Stomach (tissue), 9 donors: ENCODE results near the gene CCDC157. TPM values are rescaled to one million over a fixed set of nuclear protein-coding genes. Genes with fewer than 3 reads are reported as not detected.
"Not testable (repeated sequence)": the region's sequence is repeated elsewhere in the genome, so short reads cannot be mapped to it uniquely, and the experiment has no call there.

Experiments used
- DNase-seq, 2 donors: peaks; one replicate each; pipeline versions ENCODE4 v3.0.0 to v3.0.0-alpha.2; 2013 to 2019
- H3K27ac ChIP-seq, 5 donors: fragments of 200-600 bp in 4 of 5; sonication (generic) in 4 of 5; one replicate each; pipeline ENCODE4 v1.5.1; 2013 to 2019; ENCODE audit warnings: mild to moderate bottlenecking in 1 of 5, moderate library complexity in 1 of 5
- H3K27me3 ChIP-seq, 3 donors: fragments of 200-600 bp; sonication (generic); one replicate each; pipeline ENCODE4 v1.5.1; 2017 to 2019; ENCODE audit warnings: mixed run types in 1 of 3
- H3K36me3 ChIP-seq, 4 donors: fragments of 200-600 bp; sonication (generic); 1 replicate in 3 of 4; 2 replicates in 1 of 4; pipeline ENCODE4 v1.5.1; 2016 to 2019
- H3K4me1 ChIP-seq, 4 donors: fragments of 200-600 bp; sonication (generic); one replicate each; pipeline ENCODE4 v1.5.1; 2016 to 2019
- H3K4me3 ChIP-seq, 4 donors: fragments of 200-600 bp; sonication (generic) in 3 of 4; one replicate each; pipeline ENCODE4 v1.5.1; 2016 to 2019; ENCODE audit warnings: mild to moderate bottlenecking in 1 of 4
- H3K9me3 ChIP-seq, 4 donors: fragments of 200-600 bp; sonication (generic); one replicate each; pipeline ENCODE4 v1.5.1; 2016 to 2019
- EP300 ChIP-seq: sonication (generic); formaldehyde crosslinking; IDR thresholded peaks from one replicate; pipeline ENCODE4 v1.6.1; 2017; ENCODE audit warnings: antibody characterized with exemption
- POLR2A ChIP-seq, 4 donors: fragments of 450-650 bp; IDR thresholded peaks; one replicate each; pipeline ENCODE4 v1.6.1; 2016; ENCODE audit warnings: antibody characterized with exemption in 4 of 4, control low read depth in 2 of 4, mild to moderate bottlenecking in 1 of 4, moderate library complexity in 1 of 4
- POLR2AphosphoS5 ChIP-seq, 3 donors: sonication (generic); formaldehyde crosslinking; IDR thresholded peaks; one replicate each; pipeline ENCODE4 v1.6.1; 2016; ENCODE audit warnings: antibody characterized with exemption in 3 of 3
- WGBS, 5 donors: extraction: QIAGEN DNeasy Blood & Tissue Kit in 3 of 5; methylation state at CpG; one replicate each; pipeline versions ENCODE4 v1.1.5 to v1.1.7; 2013 to 2018; 5-methylcytosine and 5-hydroxymethylcytosine counted together
- intact Hi-C: fragments of 100-400 bp; cut with DNase I; formaldehyde crosslinking; loops from one replicate; pipeline ENCODE4 v1.15.1; 2023; ENCODE audit warnings: low total_unique reads
- polyA plus RNA-seq, 3 donors: library from polyadenylated mRNA; stranded (reverse); fragments of 200-250 nt; gene quantifications; one replicate each; pipeline ENCODE4 v1.2.3, GENCODE V29; 2013
- total RNA-seq, 5 donors: library from RNA; depleted of rRNA; stranded (reverse); fragments of >200 nt; gene quantifications; one replicate each; pipeline versions ENCODE4 v1.1.0 to v1.2.3, GENCODE V29; 2014 to 2016
- TF ChIP-seq, protein P1 (sequence below), 7 experiments: fragments of 450-650 bp in 4 of 7; fragments of 200-600 bp in 3 of 7; sonication (generic) in 3 of 7; IDR thresholded peaks; one replicate each; pipeline ENCODE4 v1.5.1; 2016 to 2019; ENCODE audit warnings: antibody characterized with exemption in 7 of 7, control low read depth in 2 of 7, mild to moderate bottlenecking in 1 of 7
- donor health status: healthy with polysubstance abuse.
- donor health status: Bipolar disorder and iron deficiency.
- donor health status: healthy.

The CCDC157 gene
- total and polyA plus RNA-seq, 8 donors, result 0.73 to 9.0 (median 2.2) TPM; not detected in 1

DNA sequence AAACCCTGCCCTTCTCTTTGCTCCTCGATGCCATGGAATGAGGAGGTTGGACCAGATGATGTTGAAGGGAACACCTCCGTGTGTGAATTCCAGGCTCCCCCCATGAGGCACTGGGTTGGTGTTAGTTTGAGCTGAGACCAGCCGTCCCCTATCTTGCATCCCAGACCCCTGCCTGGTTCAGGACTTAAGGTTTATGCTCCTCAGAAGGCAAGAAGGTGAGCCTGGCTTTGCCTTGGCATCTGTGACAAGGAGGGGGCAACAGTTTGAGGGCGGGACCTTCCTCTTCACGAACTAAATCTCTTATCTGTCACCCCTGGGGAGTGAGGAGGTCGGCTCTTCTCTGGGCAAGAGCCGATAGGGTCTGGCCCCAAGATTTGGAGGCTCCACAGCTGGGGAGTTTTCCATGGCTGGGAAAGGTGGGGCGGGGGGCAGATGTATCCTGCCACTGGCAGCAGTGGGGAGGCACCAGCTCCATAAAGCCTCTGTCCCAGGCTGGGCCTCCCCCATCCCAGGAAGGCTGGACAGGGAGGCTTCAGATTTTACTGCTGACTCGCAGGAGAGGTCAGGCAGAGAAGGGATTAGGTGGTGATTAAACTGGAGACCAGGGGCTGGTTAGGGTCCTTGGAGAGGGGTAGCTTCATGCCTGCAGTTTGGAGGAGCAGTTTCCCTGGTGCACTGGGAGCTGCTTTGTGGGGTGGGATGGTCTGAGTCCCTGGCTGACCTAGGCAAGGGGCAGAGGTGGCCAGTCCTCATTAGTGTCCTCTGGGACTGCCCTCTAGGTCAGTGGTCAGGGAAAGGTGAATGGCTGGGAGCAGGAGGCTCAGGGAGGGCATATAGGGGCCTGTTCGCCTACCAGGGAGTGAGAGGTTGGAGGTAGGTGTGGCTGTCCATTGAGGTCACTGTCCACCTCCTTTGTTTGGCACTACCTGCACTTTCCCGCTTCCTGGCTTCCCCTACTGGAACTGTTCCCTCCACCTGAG lies 41.1 kb downstream of the CCDC157 start:
- WGBS, 5 donors, result 16 to 24% (median 20%) methylated on average over 11 of the region's 11 CpGs
- peak overlapping the region; percentile 69 to 78 (median 76) for H3K4me3 ChIP-seq

DNA sequence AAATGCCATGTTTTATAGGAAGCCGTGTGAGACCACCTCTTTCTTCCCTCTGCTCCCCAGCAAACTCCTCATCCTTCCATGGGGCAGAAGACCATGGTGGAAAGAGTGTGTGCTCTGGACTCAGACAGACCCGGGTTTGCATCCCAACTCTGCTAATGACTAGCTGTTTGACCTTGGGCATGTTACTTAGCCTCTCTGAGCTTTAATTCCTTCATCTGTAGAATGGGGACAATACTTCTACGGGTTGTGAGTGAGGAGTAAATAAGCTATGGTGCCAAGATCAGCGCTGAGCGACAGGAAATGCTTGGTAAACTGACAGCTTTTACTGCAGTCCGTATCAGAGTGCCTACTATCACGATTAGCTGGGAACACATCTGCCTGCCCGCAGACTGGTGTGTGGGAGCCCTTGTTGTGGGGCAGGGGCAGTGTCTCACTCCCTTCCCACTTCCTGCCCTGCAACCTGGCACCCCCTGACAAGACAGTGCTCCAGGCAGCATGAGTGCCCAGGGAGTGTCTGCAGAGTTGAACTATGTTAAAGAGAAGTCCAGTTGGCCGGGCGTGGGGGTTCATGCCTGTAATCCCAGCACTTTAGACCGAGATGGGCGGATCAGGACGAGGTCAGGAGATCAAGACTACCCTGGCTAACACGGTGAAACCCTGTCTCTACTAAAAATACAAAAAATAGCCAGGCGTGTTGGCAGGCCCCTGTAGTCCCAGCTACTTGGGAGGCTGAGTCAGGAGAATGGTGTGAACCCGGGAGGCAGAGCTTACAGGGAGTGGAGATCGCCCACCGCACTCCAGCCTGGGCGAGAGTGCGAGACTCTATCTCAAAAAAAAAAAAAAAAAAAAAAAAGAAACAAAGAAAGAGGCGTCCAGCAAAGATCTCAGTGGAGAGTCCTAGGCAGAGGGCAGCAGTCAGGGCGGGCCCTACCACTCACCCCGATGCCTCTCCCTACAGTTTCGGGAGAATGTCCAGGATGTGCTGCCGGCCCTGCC lies 42.2 kb downstream of the CCDC157 start:
- no peak for DNase-seq
- Histone ChIP-seq H3K4me1 (peaks cover 25 to 40% (median 29%) of the 10 kb centered on the region in 4 donors), H3K27ac (peak overlapping the region in 1 of 5 donors; percentile 19), H3K9me3 (no peaks in the 10 kb centered on the region), H3K4me3 (peak overlapping the region in 2 of 4 donors; percentile 77 to 78), H3K27me3 (peaks cover 0 to 29% (median 9%) of the 10 kb centered on the region in 3 donors), H3K36me3 (peaks cover 0 to 13% (median 0%) of the 10 kb centered on the region in 4 donors)
- intact Hi-C loops, result no loop called here
- 56 to 61% (median 58%) methylated on average over 24 to 25 of the region's 25 CpGs for WGBS, 5 donors
- TF ChIP-seq, protein P1, sequence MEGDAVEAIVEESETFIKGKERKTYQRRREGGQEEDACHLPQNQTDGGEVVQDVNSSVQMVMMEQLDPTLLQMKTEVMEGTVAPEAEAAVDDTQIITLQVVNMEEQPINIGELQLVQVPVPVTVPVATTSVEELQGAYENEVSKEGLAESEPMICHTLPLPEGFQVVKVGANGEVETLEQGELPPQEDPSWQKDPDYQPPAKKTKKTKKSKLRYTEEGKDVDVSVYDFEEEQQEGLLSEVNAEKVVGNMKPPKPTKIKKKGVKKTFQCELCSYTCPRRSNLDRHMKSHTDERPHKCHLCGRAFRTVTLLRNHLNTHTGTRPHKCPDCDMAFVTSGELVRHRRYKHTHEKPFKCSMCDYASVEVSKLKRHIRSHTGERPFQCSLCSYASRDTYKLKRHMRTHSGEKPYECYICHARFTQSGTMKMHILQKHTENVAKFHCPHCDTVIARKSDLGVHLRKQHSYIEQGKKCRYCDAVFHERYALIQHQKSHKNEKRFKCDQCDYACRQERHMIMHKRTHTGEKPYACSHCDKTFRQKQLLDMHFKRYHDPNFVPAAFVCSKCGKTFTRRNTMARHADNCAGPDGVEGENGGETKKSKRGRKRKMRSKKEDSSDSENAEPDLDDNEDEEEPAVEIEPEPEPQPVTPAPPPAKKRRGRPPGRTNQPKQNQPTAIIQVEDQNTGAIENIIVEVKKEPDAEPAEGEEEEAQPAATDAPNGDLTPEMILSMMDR (IDR thresholded peaks at IDR 0.05), result no peak

More for the DNA sequence above, 41.1 kb downstream of the CCDC157 start:
- peak overlapping the region in 3 of 5 donors; percentile 69 to 82 (median 80) for H3K27ac ChIP-seq
- H3K9me3 ChIP-seq, result no peaks in the 10 kb centered on the region
- H3K27me3 ChIP-seq, result peaks cover 0 to 29% (median 9%) of the 10 kb centered on the region in 3 donors
- peaks cover 0 to 8% (median 0%) of the 10 kb centered on the region in 4 donors for H3K36me3 ChIP-seq
- peaks cover 27 to 43% (median 35%) of the 10 kb centered on the region in 4 donors for H3K4me1 ChIP-seq
- TF ChIP-seq, protein P1 (IDR thresholded peaks at IDR 0.05), result no peak
- TF ChIP-seq EP300 (no peak), POLR2AphosphoS5 (IDR thresholded peaks at IDR 0.05) (no peak), POLR2A (IDR thresholded peaks at IDR 0.05) (no peak)
- intact Hi-C loops, result no loop called here
- DNase-seq, result peak in 1 of 2 donors; percentile 43

DNA sequence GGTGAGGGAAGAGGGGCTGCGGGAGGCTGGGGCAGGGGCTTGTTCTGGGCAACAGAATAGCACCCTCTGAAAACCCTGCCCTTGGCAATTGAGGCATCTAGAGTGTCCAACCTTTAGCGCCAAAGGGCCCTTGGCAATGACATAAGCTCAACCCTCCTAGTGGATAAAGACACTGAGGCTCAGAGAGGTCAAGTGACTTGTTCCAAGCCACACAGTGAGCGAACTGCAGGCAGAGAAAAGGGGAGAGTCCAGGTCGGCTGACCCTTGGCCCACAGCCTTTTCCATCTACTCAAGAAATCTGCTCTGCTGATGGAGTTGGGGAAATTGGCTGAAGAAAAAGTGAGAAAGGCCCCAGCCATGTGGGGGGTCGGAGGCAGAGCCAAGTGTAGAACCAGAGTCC lies 42.9 kb downstream of the CCDC157 start:
- DNase-seq, result no peak
- Histone ChIP-seq H3K4me1 (peaks cover 25 to 40% (median 29%) of the 10 kb centered on the region in 4 donors), H3K36me3 (peaks cover 0 to 13% (median 0%) of the 10 kb centered on the region in 4 donors), H3K27me3 (peaks cover 0 to 29% (median 9%) of the 10 kb centered on the region in 3 donors), H3K27ac (no peak overlapping the region), H3K9me3 (no peaks in the 10 kb centered on the region), H3K4me3 (no peak overlapping the region)
- no peak for TF ChIP-seq POLR2AphosphoS5 (IDR thresholded peaks at IDR 0.05)
- TF ChIP-seq EP300, result no peak
- no peak for TF ChIP-seq POLR2A (IDR thresholded peaks at IDR 0.05)
- TF ChIP-seq, protein P1 (IDR thresholded peaks at IDR 0.05), result no peak
- intact Hi-C loops, result no loop called here
- 84 to 95% (median 92%) methylated on average over 5 of the region's 5 CpGs for WGBS, 5 donors

DNA sequence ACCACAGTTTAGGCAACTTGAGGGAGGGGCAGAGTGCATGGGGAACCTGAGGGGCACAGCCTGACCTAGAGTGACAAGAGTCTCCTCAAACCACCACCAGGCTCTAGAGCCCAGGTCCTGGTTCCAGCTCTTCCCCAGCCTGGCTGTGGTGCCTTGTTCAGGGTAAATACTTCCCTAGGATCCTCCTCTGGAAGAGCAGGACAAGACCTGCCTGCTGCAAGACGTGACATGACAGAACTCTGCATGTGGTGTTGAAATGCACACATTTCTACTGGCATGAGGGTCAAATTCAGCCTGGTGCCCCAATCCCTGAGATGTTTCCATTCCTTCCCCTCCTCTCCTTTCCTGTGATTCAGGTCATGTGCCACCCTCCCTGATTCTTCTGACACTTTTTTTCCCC lies 43.4 kb downstream of the CCDC157 start:
- intact Hi-C loops, result no loop called here
- 65 to 93% (median 86%) methylated on average over 1 of the region's 1 CpG for WGBS, 5 donors

DNA sequence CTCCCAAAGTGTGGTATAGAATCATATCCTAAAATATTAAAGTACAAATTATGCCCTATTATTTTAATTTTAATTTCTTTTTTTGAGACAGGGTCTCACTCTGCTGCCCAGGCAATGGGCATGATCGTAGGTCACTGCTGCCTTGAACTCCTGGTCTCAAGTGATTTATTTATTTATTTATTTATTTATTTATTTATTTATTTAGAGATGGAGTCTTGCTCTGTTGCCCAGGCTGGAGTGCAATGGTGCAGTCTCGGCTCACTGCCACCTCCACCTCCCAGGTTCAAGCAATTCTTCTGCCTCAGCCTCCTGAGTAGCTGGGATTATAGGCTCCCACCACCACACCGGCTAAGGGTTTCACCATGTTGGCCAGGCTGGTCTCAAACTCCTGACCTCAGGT lies 44.2 kb downstream of the CCDC157 start:
- intact Hi-C loops, DNase-seq: not testable (repeated sequence)
- WGBS, 5 donors, result 94 to 98% (median 96%) methylated on average over 3 of the region's 3 CpGs

More for the DNA sequence above, 43.4 kb downstream of the CCDC157 start:
- DNase-seq, result no peak
- Histone ChIP-seq H3K9me3 (no peaks in the 10 kb centered on the region), H3K4me3 (no peak overlapping the region), H3K36me3 (peaks cover 0 to 13% (median under 1%) of the 10 kb centered on the region in 4 donors), H3K27me3 (peaks cover 0 to 29% (median 9%) of the 10 kb centered on the region in 3 donors), H3K27ac (no peak overlapping the region), H3K4me1 (peaks cover 25 to 40% (median 29%) of the 10 kb centered on the region in 4 donors)
- TF ChIP-seq, protein P1 (IDR thresholded peaks at IDR 0.05), result no peak

More for the DNA sequence above, 44.2 kb downstream of the CCDC157 start:
- Histone ChIP-seq H3K36me3 (peaks cover 0 to 14% (median 5%) of the 10 kb centered on the region in 4 donors), H3K27me3 (peaks cover 0 to 23% (median 9%) of the 10 kb centered on the region in 3 donors), H3K4me1 (peaks cover 25 to 40% (median 29%) of the 10 kb centered on the region in 4 donors)
- not testable (repeated sequence) for H3K27ac ChIP-seq, H3K4me3 ChIP-seq, H3K9me3 ChIP-seq
